GM12873 (cell line): ENCODE measurements around the gene ARID5B.

Experiments
- CTCF ChIP-seq: IDR thresholded peaks from 2 replicates; pipeline ENCODE4 v1.5.1; 2012; ENCODE audit warnings: low read depth, mild to moderate bottlenecking, moderate library complexity, low read length, control low read depth; ENCODE audit not compliant: insufficient read depth; ENCODE audit errors: missing control alignments

Gene ARID5B

DNA sequence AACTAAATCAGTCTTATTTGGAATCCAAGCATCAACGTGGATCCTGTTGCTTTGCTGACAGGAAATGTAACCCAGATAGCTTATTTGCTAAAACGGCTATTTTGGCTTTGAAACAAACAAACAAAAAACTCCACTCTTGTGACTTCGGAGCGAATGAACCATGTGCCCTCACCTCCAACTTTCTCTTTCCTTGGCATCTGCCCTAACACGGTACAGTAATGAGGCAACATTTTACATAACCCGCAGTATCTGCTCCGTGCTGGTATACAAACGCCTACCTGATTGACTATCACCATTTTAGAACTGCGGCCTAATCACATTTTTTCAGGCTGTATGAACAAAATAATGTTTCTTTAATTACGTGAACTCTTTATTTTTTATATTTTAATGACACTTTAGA is 37.5 kb upstream of the ARID5B start:
- no peak for TF ChIP-seq CTCF

- TF ChIP-seq CTCF = no peak
Measured at GRCh38 chr10:61866700-61867368, 34.7 kb upstream of the ARID5B start.

DNA sequence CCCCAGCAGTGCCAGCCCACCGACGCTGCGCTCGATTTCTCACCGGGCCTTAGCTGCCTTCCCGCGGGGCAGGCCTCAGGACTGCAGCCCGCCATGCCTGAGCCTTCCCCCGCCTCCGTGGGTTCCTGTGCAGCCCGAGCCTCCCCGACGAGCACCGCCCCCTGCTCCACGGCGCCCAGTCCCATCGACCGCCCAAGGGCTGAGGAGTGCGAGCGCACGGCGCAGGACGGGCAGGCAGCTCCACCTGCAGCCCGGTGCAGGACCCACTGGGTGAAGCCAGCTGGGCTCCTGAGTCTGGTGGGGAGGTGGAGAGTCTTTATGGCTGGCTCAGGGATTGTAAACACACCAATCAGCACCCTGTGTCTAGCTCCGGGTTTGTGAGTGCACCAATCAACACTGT is 33.7 kb upstream of the ARID5B start:
- peak; percentile 27 for TF ChIP-seq CTCF

- no peak for TF ChIP-seq CTCF
Measured at GRCh38 chr10:61869041-61869675, 32.3 kb upstream of the ARID5B start.

GRCh38 chr10:61869774-61870525 is 31.5 kb upstream of the ARID5B start:
- TF ChIP-seq CTCF = no peak

GRCh38 chr10:61870526-61870895 is 31.0 kb upstream of the ARID5B start:
- TF ChIP-seq CTCF = no peak

- no peak for TF ChIP-seq CTCF
Measured at GRCh38 chr10:61871487-61871886, 30.0 kb upstream of the ARID5B start.
